ENCODE data around the gene CTRB1. TPM values are rescaled to one million over a fixed set of nuclear protein-coding genes. Genes with fewer than 3 reads are reported as not detected.

CTRB1 gene
- total and polyA plus RNA-seq, 2 of the 13 experiments (the other 11 are each of a cell fraction or from before 2014, with no cell fraction given) = not detected

- TF ChIP-seq NCOA2 (CRISPR knock-in tag; IDR thresholded peaks at IDR 0.05) (no peak), POLR2AphosphoS2 (IDR thresholded peaks at IDR 0.05; ENCODE audit: low read depth, low read length) (no peak), IRF1 (CRISPR knock-in tag; IDR thresholded peaks at IDR 0.05; ENCODE audit: low read depth) (no peak), ZNF138 (CRISPR knock-in tag; IDR thresholded peaks at IDR 0.05; ENCODE audit: low read depth) (peak; percentile 6; the same call in 1 of the 2 replicates), FOXP1 (IDR thresholded peaks at IDR 0.05) (no peak), FOXP1 (CRISPR knock-in tag; IDR thresholded peaks at IDR 0.05) (no peak), KLF6 (CRISPR knock-in tag; IDR thresholded peaks at IDR 0.05) (no peak; the same call in 1 of the 2 replicates), ZNF136 (CRISPR knock-in tag; IDR thresholded peaks at IDR 0.05; ENCODE audit: low read depth) (no peak), CBX2 (IDR thresholded peaks at IDR 0.05; ENCODE audit: low read depth, low read length) (no peak), CBX2 (CRISPR knock-in tag; IDR thresholded peaks at IDR 0.05; ENCODE audit: low read depth) (no peak), TBX2 (CRISPR knock-in tag; IDR thresholded peaks at IDR 0.05; ENCODE audit: borderline replicate concordance) (peak; percentile 7; the same call in 1 of the 2 replicates), CSRNP2 (CRISPR knock-in tag; conservative IDR thresholded peaks at IDR 0.05; ENCODE audit: low read depth) (no peak), BRF2 (CRISPR knock-in tag; IDR thresholded peaks at IDR 0.05) (no peak), MXD1 (CRISPR knock-in tag; IDR thresholded peaks at IDR 0.05) (peak; percentile 78), HOXA3 (CRISPR knock-in tag; IDR thresholded peaks at IDR 0.05) (no peak; the same call in 1 of the 2 replicates), PRPF4 (IDR thresholded peaks at IDR 0.05; ENCODE audit: low read depth, low read length, poor library complexity, severe bottlenecking) (no peak), E2F1 (CRISPR knock-in tag; IDR thresholded peaks at IDR 0.05) (no peak), ZNF850 (CRISPR knock-in tag; conservative IDR thresholded peaks at IDR 0.05) (no peak), THAP11 (CRISPR knock-in tag; IDR thresholded peaks at IDR 0.05) (no peak), ZNF382 (CRISPR knock-in tag; IDR thresholded peaks at IDR 0.05; ENCODE audit: borderline replicate concordance) (no peak), SRF (IDR thresholded peaks at IDR 0.05; ENCODE audit: low read depth, low read length) (no peak), ARNTL (CRISPR knock-in tag; IDR thresholded peaks at IDR 0.05) (no peak), ZNF558 (CRISPR knock-in tag; IDR thresholded peaks at IDR 0.05; ENCODE audit: borderline replicate concordance) (peak; percentile 63; the same call in 1 of the 2 replicates), NFIC (IDR thresholded peaks at IDR 0.05; ENCODE audit: low read length) (no peak), YEATS4 (CRISPR knock-in tag; IDR thresholded peaks at IDR 0.05; ENCODE audit: borderline replicate concordance) (no peak), ARHGAP35 (CRISPR knock-in tag; IDR thresholded peaks at IDR 0.05; ENCODE audit: borderline replicate concordance) (no peak; the same call in 1 of the 2 replicates), CBX1 (IDR thresholded peaks at IDR 0.05; ENCODE audit: low read depth) (no peak)
Measured at GRCh38 chr16:75264999-75265910, 46.5 kb downstream of the CTRB1 start (continued).
